GM23338 (cell line): ENCODE data around the gene GNAT3.

Experiments
- CREB1 ChIP-seq: fragments of 250-450 bp; sonication (Bioruptor Pico); IDR thresholded peaks from 2 replicates; pipeline ENCODE4 v1.5.0; 2020; ENCODE audit warnings: low read depth, mild to moderate bottlenecking, moderate library complexity
- ETS1 ChIP-seq: IDR thresholded peaks from 2 replicates; pipeline ENCODE4 v1.6.1; 2016; ENCODE audit warnings: antibody characterized with exemption
- EZH2 ChIP-seq: fragments of 200-600 bp; sonication (generic); IDR thresholded peaks from one replicate; pipeline ENCODE4 v1.8.0; 2017; ENCODE audit warnings: antibody characterized with exemption, mild to moderate bottlenecking, low read depth; ENCODE audit not compliant: unreplicated experiment
- EZH2phosphoT487 ChIP-seq: fragments of 200-600 bp; sonication (generic); IDR thresholded peaks from one replicate; pipeline ENCODE4 v1.8.1; 2018; ENCODE audit warnings: antibody characterized with exemption; ENCODE audit not compliant: unreplicated experiment
- JUNB ChIP-seq: IDR thresholded peaks from one replicate; pipeline ENCODE4 v1.6.1; 2016; ENCODE audit warnings: antibody characterized with exemption; ENCODE audit not compliant: unreplicated experiment
- NANOG ChIP-seq: IDR thresholded peaks from 2 replicates; pipeline ENCODE4 v1.6.1; 2016; ENCODE audit warnings: antibody characterized with exemption, borderline replicate concordance
- POLR2AphosphoS5 ChIP-seq: IDR thresholded peaks from 2 replicates; pipeline ENCODE4 v1.6.1; 2016; ENCODE audit warnings: antibody characterized with exemption, low read depth
- STAT1 ChIP-seq: IDR thresholded peaks from one replicate; pipeline ENCODE4 v1.6.1; 2016; ENCODE audit warnings: antibody characterized with exemption; ENCODE audit not compliant: unreplicated experiment
- ZNF114 ChIP-seq: fragments of 250-450 bp; sonication (Bioruptor Pico); IDR thresholded peaks from 2 replicates; pipeline ENCODE4 v1.5.0; 2020; ENCODE audit warnings: mild to moderate bottlenecking, moderate library complexity
- ZNF331 ChIP-seq: fragments of 250-450 bp; sonication (Bioruptor Pico); IDR thresholded peaks from 2 replicates; pipeline ENCODE4 v1.5.0; 2020; ENCODE audit warnings: low read depth, mild to moderate bottlenecking, moderate library complexity
- TF ChIP-seq, protein P1 (sequence below), 2 experiments: fragments of 200-600 bp in 1 of 2; sonication (generic) in 1 of 2; conservative IDR thresholded peaks; 2 replicates each; pipeline versions ENCODE4 v1.5.1 to v1.6.1; 2016 to 2017; ENCODE audit warnings: antibody characterized with exemption in 2 of 2, low read depth in 2 of 2, mild to moderate bottlenecking in 2 of 2, moderate library complexity in 1 of 2
- TF ChIP-seq, protein P2 (sequence below): IDR thresholded peaks from one replicate; pipeline ENCODE4 v1.6.1; 2018; ENCODE audit warnings: antibody characterized with exemption; ENCODE audit not compliant: unreplicated experiment
- TF ChIP-seq, protein P3 (sequence below): fragments of 250-450 bp; sonication (Bioruptor Pico); IDR thresholded peaks from 2 replicates; pipeline ENCODE4 v1.5.0; 2020; ENCODE audit warnings: mild to moderate bottlenecking, moderate library complexity

- no peak for TF ChIP-seq ZNF114
- TF ChIP-seq, protein P1, sequence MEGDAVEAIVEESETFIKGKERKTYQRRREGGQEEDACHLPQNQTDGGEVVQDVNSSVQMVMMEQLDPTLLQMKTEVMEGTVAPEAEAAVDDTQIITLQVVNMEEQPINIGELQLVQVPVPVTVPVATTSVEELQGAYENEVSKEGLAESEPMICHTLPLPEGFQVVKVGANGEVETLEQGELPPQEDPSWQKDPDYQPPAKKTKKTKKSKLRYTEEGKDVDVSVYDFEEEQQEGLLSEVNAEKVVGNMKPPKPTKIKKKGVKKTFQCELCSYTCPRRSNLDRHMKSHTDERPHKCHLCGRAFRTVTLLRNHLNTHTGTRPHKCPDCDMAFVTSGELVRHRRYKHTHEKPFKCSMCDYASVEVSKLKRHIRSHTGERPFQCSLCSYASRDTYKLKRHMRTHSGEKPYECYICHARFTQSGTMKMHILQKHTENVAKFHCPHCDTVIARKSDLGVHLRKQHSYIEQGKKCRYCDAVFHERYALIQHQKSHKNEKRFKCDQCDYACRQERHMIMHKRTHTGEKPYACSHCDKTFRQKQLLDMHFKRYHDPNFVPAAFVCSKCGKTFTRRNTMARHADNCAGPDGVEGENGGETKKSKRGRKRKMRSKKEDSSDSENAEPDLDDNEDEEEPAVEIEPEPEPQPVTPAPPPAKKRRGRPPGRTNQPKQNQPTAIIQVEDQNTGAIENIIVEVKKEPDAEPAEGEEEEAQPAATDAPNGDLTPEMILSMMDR (conservative IDR thresholded peaks at IDR 0.05; ENCODE audit: low read depth in 2 of 2) = peak; percentile 88 to 90
- no peak for TF ChIP-seq EZH2
- no peak for TF ChIP-seq POLR2AphosphoS5
- TF ChIP-seq CREB1 (CRISPR knock-in tag) = no peak
- TF ChIP-seq JUNB = no peak
- TF ChIP-seq, protein P2, sequence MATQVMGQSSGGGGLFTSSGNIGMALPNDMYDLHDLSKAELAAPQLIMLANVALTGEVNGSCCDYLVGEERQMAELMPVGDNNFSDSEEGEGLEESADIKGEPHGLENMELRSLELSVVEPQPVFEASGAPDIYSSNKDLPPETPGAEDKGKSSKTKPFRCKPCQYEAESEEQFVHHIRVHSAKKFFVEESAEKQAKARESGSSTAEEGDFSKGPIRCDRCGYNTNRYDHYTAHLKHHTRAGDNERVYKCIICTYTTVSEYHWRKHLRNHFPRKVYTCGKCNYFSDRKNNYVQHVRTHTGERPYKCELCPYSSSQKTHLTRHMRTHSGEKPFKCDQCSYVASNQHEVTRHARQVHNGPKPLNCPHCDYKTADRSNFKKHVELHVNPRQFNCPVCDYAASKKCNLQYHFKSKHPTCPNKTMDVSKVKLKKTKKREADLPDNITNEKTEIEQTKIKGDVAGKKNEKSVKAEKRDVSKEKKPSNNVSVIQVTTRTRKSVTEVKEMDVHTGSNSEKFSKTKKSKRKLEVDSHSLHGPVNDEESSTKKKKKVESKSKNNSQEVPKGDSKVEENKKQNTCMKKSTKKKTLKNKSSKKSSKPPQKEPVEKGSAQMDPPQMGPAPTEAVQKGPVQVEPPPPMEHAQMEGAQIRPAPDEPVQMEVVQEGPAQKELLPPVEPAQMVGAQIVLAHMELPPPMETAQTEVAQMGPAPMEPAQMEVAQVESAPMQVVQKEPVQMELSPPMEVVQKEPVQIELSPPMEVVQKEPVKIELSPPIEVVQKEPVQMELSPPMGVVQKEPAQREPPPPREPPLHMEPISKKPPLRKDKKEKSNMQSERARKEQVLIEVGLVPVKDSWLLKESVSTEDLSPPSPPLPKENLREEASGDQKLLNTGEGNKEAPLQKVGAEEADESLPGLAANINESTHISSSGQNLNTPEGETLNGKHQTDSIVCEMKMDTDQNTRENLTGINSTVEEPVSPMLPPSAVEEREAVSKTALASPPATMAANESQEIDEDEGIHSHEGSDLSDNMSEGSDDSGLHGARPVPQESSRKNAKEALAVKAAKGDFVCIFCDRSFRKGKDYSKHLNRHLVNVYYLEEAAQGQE = no peak
- no peak for TF ChIP-seq EZH2phosphoT487
- no peak for TF ChIP-seq NANOG
- TF ChIP-seq ZNF331 (CRISPR knock-in tag) = no peak
- no peak for TF ChIP-seq STAT1
- no peak for TF ChIP-seq ETS1
- TF ChIP-seq, protein P3, sequence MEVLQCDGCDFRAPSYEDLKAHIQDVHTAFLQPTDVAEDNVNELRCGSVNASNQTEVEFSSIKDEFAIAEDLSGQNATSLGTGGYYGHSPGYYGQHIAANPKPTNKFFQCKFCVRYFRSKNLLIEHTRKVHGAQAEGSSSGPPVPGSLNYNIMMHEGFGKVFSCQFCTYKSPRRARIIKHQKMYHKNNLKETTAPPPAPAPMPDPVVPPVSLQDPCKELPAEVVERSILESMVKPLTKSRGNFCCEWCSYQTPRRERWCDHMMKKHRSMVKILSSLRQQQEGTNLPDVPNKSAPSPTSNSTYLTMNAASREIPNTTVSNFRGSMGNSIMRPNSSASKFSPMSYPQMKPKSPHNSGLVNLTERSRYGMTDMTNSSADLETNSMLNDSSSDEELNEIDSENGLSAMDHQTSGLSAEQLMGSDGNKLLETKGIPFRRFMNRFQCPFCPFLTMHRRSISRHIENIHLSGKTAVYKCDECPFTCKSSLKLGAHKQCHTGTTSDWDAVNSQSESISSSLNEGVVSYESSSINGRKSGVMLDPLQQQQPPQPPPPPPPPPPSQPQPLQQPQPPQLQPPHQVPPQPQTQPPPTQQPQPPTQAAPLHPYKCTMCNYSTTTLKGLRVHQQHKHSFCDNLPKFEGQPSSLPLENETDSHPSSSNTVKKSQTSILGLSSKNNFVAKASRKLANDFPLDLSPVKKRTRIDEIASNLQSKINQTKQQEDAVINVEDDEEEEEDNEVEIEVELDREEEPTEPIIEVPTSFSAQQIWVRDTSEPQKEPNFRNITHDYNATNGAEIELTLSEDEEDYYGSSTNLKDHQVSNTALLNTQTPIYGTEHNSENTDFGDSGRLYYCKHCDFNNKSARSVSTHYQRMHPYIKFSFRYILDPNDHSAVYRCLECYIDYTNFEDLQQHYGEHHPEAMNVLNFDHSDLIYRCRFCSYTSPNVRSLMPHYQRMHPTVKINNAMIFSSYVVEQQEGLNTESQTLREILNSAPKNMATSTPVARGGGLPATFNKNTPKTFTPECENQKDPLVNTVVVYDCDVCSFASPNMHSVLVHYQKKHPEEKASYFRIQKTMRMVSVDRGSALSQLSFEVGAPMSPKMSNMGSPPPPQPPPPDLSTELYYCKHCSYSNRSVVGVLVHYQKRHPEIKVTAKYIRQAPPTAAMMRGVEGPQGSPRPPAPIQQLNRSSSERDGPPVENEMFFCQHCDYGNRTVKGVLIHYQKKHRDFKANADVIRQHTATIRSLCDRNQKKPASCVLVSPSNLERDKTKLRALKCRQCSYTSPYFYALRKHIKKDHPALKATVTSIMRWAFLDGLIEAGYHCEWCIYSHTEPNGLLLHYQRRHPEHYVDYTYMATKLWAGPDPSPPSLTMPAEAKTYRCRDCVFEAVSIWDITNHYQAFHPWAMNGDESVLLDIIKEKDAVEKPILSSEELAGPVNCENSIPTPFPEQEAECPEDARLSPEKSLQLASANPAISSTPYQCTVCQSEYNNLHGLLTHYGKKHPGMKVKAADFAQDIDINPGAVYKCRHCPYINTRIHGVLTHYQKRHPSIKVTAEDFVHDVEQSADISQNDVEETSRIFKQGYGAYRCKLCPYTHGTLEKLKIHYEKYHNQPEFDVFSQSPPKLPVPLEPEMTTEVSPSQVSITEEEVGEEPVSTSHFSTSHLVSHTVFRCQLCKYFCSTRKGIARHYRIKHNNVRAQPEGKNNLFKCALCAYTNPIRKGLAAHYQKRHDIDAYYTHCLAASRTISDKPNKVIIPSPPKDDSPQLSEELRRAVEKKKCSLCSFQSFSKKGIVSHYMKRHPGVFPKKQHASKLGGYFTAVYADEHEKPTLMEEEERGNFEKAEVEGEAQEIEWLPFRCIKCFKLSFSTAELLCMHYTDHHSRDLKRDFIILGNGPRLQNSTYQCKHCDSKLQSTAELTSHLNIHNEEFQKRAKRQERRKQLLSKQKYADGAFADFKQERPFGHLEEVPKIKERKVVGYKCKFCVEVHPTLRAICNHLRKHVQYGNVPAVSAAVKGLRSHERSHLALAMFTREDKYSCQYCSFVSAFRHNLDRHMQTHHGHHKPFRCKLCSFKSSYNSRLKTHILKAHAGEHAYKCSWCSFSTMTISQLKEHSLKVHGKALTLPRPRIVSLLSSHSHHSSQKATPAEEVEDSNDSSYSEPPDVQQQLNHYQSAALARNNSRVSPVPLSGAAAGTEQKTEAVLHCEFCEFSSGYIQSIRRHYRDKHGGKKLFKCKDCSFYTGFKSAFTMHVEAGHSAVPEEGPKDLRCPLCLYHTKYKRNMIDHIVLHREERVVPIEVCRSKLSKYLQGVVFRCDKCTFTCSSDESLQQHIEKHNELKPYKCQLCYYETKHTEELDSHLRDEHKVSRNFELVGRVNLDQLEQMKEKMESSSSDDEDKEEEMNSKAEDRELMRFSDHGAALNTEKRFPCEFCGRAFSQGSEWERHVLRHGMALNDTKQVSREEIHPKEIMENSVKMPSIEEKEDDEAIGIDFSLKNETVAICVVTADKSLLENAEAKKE (CRISPR knock-in tag) = no peak
Measured at GRCh38 chr7:80428161-80429054, 83.5 kb downstream of the GNAT3 start.
